Keratinocyte (primary cell): ENCODE measurements around the gene ZNF516.

Experiments
- EZH2 ChIP-seq: IDR thresholded peaks from one replicate; pipeline ENCODE4 v1.6.1; 2012; ENCODE audit warnings: inconsistent platforms, mild to moderate bottlenecking, low read length, moderate library complexity
- TF ChIP-seq, protein P1 (sequence below), 3 experiments: IDR thresholded peaks in 1 of 3; conservative IDR thresholded peaks in 1 of 3; optimal IDR thresholded peaks in 1 of 3; 2 replicates in 2 of 3; 3 replicates in 1 of 3; pipeline versions ENCODE3 to v1.5.1; 2011; ENCODE audit warnings: low read length in 3 of 3, mild to moderate bottlenecking in 3 of 3, moderate library complexity in 2 of 3, control low read depth in 1 of 3, inconsistent platforms in 1 of 3; ENCODE audit not compliant: insufficient read depth in 2 of 3; ENCODE audit errors: extremely low read depth in 1 of 3

DNA sequence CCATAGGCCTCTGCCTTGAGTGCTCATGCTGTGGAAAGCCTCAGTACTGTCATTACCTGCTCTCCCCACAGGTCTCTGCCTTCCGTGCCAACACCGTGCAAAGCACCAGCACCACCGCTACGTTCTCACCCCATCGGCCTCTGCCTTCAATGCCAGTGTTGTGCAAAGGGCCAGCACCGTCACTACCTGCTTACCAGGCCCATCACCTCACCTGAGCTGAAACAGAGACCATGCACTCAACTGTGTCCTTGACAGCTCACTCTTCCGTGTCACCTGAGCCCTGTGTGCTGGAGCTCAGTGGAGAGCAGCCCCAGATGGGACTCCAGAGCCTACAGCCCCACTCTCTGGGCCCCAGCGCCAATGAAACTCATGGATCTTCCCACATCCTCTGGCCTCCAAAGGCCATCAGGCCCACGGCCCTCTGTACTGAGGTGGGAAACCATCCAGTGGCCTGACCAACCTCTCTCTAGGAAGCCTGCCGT lies 62.7 kb downstream of the ZNF516 start:
- TF ChIP-seq, protein P1, sequence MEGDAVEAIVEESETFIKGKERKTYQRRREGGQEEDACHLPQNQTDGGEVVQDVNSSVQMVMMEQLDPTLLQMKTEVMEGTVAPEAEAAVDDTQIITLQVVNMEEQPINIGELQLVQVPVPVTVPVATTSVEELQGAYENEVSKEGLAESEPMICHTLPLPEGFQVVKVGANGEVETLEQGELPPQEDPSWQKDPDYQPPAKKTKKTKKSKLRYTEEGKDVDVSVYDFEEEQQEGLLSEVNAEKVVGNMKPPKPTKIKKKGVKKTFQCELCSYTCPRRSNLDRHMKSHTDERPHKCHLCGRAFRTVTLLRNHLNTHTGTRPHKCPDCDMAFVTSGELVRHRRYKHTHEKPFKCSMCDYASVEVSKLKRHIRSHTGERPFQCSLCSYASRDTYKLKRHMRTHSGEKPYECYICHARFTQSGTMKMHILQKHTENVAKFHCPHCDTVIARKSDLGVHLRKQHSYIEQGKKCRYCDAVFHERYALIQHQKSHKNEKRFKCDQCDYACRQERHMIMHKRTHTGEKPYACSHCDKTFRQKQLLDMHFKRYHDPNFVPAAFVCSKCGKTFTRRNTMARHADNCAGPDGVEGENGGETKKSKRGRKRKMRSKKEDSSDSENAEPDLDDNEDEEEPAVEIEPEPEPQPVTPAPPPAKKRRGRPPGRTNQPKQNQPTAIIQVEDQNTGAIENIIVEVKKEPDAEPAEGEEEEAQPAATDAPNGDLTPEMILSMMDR (optimal IDR thresholded peaks at IDR 0.05 in 1 of 3, IDR thresholded peaks at IDR 0.05 in 1 of 3, conservative IDR thresholded peaks at IDR 0.05 in 1 of 3; ENCODE audit: extremely low read depth in 1 of 3, insufficient read depth in 2 of 3, low read length in 3 of 3) = no peak
- no peak for TF ChIP-seq EZH2
